Nephron progenitor cell (in vitro differentiated cells): Measurements from ENCODE around the gene MCM9.

Experiments used
- DNase-seq: peaks from one replicate; pipeline ENCODE4 v3.0.0; 2021
- H3K27ac Mint-ChIP-seq: 2 replicates; pipeline ENCODE4 v1.8.0; 2021; ENCODE audit warnings: mild to moderate bottlenecking, moderate library complexity, mixed read lengths
- H3K27me3 Mint-ChIP-seq: 2 replicates; pipeline ENCODE4 v1.8.0; 2021; ENCODE audit warnings: mild to moderate bottlenecking, low read depth, mixed read lengths; ENCODE audit not compliant: poor library complexity
- H3K36me3 Mint-ChIP-seq: 2 replicates; pipeline ENCODE4 v1.8.0; 2021; ENCODE audit warnings: low read depth, mixed read lengths
- H3K4me1 Mint-ChIP-seq: 2 replicates; pipeline ENCODE4 v1.8.0; 2021; ENCODE audit warnings: mixed read lengths
- H3K4me3 Mint-ChIP-seq: 2 replicates; pipeline ENCODE4 v1.8.0; 2021; ENCODE audit warnings: mild to moderate bottlenecking, moderate library complexity, mixed read lengths
- H3K9me3 Mint-ChIP-seq: 2 replicates; pipeline ENCODE4 v1.8.0; 2021; ENCODE audit warnings: mild to moderate bottlenecking, moderate library complexity, mixed read lengths
- TF ChIP-seq, protein P1 (sequence below): fragments of 200-600 bp; sonication (generic); IDR thresholded peaks from 2 replicates; pipeline ENCODE4 v1.5.0; 2021; ENCODE audit warnings: antibody characterized with exemption

The MCM9 gene

DNA sequence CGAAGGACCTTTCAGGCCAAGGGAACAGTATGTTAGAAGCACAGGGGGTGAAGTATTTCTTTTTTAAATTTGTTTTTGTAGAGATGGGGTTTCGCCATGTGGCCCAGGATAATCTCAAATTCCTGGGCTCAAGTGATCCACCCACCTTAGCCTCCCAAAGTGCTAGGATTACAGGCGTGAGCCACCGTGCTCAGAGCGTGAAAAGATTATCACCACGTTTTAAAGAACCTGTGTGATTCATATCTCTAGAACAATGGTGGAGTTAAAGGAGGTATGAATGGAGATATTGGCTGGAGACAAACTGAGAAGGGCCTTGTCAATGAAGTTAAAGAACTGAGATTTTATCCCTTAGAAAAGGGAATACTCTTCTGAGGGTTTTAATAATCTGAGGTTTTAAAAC lies 31.3 kb downstream of the MCM9 start:
- H3K4me1 Mint-ChIP-seq: peaks cover 15% of the 10 kb centered on the region
- peak overlapping the region; percentile 55 for H3K27ac Mint-ChIP-seq
- peaks cover 2% of the 10 kb centered on the region for H3K27me3 Mint-ChIP-seq

DNA sequence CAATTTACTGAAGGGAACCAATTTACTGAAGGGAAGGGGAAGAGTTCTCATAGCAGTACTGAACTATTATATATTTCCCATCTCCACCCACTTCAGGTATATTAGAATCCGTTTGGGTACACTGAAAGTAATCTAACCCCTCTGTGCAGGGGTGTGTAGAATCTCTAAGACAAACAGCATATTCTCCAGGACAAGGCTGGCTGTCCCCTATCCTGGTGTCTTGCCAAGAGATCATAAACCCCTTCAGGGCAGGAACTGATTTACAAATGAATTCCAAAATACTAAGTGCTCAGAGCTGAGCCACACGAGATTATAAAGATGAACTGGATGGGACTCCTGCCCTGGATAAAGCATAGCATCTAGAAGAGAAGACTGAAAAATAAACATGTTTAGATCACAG lies 31.8 kb downstream of the MCM9 start:
- no peak for DNase-seq
- no peaks in the 10 kb centered on the region for H3K9me3 Mint-ChIP-seq
- peaks cover 82% of the 10 kb centered on the region for H3K36me3 Mint-ChIP-seq
- peaks cover 17% of the 10 kb centered on the region for H3K4me1 Mint-ChIP-seq
- no peak overlapping the region for H3K4me3 Mint-ChIP-seq
- H3K27me3 Mint-ChIP-seq: peaks cover 4% of the 10 kb centered on the region
- peak overlapping the region; percentile 55 for H3K27ac Mint-ChIP-seq
- TF ChIP-seq, protein P1, sequence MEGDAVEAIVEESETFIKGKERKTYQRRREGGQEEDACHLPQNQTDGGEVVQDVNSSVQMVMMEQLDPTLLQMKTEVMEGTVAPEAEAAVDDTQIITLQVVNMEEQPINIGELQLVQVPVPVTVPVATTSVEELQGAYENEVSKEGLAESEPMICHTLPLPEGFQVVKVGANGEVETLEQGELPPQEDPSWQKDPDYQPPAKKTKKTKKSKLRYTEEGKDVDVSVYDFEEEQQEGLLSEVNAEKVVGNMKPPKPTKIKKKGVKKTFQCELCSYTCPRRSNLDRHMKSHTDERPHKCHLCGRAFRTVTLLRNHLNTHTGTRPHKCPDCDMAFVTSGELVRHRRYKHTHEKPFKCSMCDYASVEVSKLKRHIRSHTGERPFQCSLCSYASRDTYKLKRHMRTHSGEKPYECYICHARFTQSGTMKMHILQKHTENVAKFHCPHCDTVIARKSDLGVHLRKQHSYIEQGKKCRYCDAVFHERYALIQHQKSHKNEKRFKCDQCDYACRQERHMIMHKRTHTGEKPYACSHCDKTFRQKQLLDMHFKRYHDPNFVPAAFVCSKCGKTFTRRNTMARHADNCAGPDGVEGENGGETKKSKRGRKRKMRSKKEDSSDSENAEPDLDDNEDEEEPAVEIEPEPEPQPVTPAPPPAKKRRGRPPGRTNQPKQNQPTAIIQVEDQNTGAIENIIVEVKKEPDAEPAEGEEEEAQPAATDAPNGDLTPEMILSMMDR: no peak

More for the DNA sequence above, 31.3 kb downstream of the MCM9 start:
- H3K4me3 Mint-ChIP-seq: no peak overlapping the region
- no peaks in the 10 kb centered on the region for H3K9me3 Mint-ChIP-seq
- TF ChIP-seq, protein P1: no peak
- DNase-seq: no peak
- H3K36me3 Mint-ChIP-seq: peaks cover 82% of the 10 kb centered on the region

DNA sequence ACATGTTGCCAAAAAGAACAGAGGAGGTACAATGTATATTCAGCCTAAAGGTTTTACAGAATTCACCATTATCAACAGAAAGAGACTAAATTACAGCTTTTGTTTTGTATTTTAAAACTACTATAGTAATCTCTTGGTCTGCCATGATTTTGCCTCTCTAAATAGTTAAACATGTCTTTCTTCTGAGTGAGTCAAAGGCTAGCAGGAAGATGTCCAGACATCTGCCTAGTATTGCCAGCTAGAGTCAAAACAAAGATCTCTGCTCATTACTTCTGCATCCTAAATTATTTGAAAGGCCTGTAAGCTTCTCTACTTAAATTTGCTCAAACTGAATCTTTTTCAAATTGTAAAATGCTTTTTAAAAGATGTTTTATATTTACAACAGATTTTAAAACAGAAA lies 32.2 kb downstream of the MCM9 start:
- no peak for DNase-seq
- no peaks in the 10 kb centered on the region for H3K9me3 Mint-ChIP-seq
- peaks cover 81% of the 10 kb centered on the region for H3K36me3 Mint-ChIP-seq
- H3K27ac Mint-ChIP-seq: no peak overlapping the region
- peaks cover 21% of the 10 kb centered on the region for H3K4me1 Mint-ChIP-seq
- H3K27me3 Mint-ChIP-seq: peaks cover 4% of the 10 kb centered on the region
- no peak overlapping the region for H3K4me3 Mint-ChIP-seq
- TF ChIP-seq, protein P1: no peak

DNA sequence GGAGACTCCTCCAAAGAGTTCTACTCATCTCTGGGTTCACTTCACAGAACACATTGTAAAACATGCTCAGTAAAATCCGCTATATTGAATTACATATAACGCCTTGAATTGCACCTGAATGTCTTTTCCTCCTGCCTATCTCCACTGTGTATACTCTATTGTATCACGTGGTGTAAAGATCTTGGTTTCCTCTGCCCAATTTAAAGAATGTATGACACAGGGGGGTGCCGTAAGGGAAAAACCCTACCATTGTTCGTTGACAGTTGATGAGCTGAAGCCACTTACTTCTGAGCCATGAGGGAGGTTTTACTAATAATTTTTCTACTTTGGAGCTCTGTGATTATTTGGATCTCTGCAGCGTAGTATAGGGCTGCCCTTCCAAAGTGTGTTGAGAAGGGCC lies 35.0 kb downstream of the MCM9 start:
- H3K36me3 Mint-ChIP-seq: peaks cover 62% of the 10 kb centered on the region
- H3K9me3 Mint-ChIP-seq: no peaks in the 10 kb centered on the region
- H3K27ac Mint-ChIP-seq: no peak overlapping the region
- peaks cover 35% of the 10 kb centered on the region for H3K4me1 Mint-ChIP-seq
- TF ChIP-seq, protein P1: no peak
- peaks cover 4% of the 10 kb centered on the region for H3K27me3 Mint-ChIP-seq
- no peak for DNase-seq
- no peak overlapping the region for H3K4me3 Mint-ChIP-seq

DNA sequence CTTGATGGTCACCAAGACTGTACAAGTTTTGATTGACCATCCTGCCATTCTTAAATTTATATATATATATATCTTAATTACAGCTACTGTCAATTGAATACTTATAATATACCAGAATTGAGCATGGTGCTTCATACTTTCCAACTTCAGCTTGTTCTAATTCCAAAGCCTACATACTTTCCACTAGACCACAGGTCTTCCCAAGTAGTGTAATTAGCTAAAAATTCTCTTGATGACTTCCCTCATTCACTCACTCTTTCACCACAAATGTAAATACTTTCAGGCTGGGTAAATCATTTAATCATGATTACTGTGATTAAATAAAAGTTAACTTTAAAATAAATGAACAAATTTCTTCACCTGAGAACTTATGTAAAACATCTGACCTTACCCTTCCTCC lies 37.6 kb downstream of the MCM9 start:
- Mint-ChIP-seq H3K4me3 (peak overlapping the region; percentile 28), H3K27ac (no peak overlapping the region), H3K9me3 (no peaks in the 10 kb centered on the region), H3K4me1 (peaks cover 46% of the 10 kb centered on the region), H3K27me3 (peaks cover 10% of the 10 kb centered on the region), H3K36me3 (peaks cover 39% of the 10 kb centered on the region)
- no peak for DNase-seq
- TF ChIP-seq, protein P1: no peak

DNA sequence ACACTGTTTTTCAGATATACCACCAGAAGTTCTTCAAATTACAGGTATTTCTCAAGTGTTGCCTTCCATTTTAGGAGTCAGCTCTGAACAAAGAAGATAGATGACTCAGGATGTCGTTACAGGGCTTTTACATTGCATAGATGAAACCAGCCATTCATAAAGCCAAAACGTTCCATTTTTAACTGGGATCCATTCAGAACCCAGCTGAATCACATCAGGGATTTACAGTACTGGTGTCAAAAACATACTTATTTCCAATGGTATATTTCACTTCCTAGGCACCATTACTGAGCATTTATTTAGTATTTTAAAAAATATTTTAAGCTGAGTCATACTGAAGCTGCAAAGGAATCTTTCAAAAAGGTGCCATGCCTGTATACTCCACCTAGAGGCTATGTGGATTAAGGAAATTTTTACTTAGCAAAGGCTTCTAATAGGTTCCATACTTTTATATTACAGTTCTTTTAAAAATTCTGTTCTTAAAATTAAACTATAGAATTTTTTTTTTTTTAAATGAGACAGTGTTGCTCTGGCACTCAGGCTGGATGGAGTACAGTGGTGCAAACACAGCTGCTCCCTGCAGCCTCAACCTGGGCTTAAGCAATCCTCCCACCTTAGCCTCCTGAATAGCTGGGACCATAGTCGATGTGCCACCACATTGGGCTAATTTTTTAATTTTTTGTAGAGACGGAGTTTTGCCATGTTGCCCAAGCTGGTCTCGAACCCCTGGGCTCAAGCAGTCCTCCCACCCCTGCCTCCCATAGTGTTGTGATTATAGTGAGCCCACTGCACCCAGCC lies 38.4 kb downstream of the MCM9 start:
- H3K9me3 Mint-ChIP-seq: no peaks in the 10 kb centered on the region
- no peak for DNase-seq
- peak overlapping the region; percentile 45 for H3K27ac Mint-ChIP-seq
- TF ChIP-seq, protein P1: peak; percentile 35
- H3K36me3 Mint-ChIP-seq: peaks cover 33% of the 10 kb centered on the region
- peak overlapping the region; percentile 90 for H3K4me3 Mint-ChIP-seq
- peaks cover 10% of the 10 kb centered on the region for H3K27me3 Mint-ChIP-seq
- H3K4me1 Mint-ChIP-seq: peaks cover 54% of the 10 kb centered on the region
